ENCODE measurements around the gene HOXC11. TPM values are rescaled to one million over a fixed set of nuclear protein-coding genes. Genes with fewer than 3 reads are reported as not detected.
A peak's percentile ranks its signal among the peaks of the same experiment; 100 is the strongest.

The HOXC11 gene
- total and polyA plus RNA-seq, 2 experiments from 2014 or later: not detected

DNA sequence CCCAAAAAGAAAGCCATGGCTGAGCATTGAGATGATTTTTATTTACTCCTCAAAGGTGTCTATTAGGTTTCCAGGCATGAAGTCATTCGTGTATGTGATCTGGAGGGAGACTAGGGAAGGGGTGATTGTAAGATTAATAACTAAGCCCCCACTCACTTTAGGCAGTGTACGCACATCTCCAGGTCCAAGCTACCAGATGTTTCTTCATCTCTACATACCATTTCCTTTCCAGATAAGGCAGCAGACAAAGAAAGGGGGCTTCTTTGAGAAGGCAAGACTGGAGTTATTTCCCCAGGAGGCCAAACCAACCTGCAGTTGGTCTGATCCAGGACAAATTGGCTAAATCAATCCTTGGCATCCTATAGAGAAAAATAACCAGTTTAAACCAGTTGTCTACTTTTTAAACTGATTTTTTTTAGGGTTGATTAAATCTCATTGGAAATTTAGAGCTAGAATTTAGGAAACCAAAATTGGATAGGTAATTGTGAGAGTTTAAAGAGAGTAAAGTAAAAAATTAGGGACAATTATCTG is 30.4 kb upstream of the HOXC11 start:
- Histone ChIP-seq H3K4me1 (ENCODE audit: insufficient read depth) (peaks cover 28% of the 10 kb centered on the region; the same call in 1 of the 2 replicates), H3K4me2 (no peak overlapping the region)
- H3K4me3 Mint-ChIP-seq: no peak overlapping the region

DNA sequence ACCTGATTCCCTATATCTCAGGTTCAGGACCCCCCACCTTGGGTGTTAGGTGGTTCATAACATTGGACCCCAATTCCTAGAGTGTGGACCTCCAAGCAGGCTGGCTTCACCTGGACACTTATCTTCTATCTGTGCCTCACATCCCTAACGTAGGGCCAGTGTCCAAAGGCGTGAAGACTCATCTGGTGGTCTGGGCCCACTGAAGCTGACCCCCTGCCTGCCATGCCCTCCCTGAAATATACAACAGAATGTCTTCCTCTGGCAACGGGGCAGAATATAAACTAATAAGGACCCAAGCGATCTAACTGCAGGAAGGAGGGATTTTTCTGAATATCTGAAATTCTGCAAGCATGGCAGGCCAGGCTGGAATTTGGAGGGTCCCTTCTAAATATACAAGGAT is 28.7 kb upstream of the HOXC11 start:
- Histone ChIP-seq H3F3A (replicated peaks; ENCODE audit: low read depth) (peaks cover 28% of the 10 kb centered on the region), H3K4me2 (no peak overlapping the region), H3K9me2 (ENCODE audit: insufficient read depth) (no peaks in the 10 kb centered on the region), H3K4me1 (ENCODE audit: insufficient read depth) (peaks cover 23% of the 10 kb centered on the region; the same call in 1 of the 2 replicates), H4K20me1 (replicated peaks; ENCODE audit: insufficient read depth) (peaks cover 70% of the 10 kb centered on the region), H2AFZ (no peak overlapping the region), H3K4me3 (no peak overlapping the region), H3K36me3 (ENCODE audit: insufficient read depth) (no peaks in the 10 kb centered on the region), H3K27ac (ENCODE audit: low read depth) (no peak overlapping the region), H3K79me2 (replicated peaks; ENCODE audit: insufficient read depth) (no peaks in the 10 kb centered on the region), H3K27me3 (ENCODE audit: insufficient read depth) (peaks cover 100% of the 10 kb centered on the region)
- no peak for ATAC-seq
- Mint-ChIP-seq H3K4me3 (no peak overlapping the region), H3K36me3 (ENCODE audit: low read depth) (no peaks in the 10 kb centered on the region; the same call in 2 of the 3 replicates), H3K27ac (no peak overlapping the region), H3K4me1 (peaks cover 14% of the 10 kb centered on the region), H3K27me3 (ENCODE audit: insufficient read depth, low read depth, poor library complexity) (peaks cover 99% of the 10 kb centered on the region), H3K9me3 (no peaks in the 10 kb centered on the region; the same call in 2 of the 3 replicates)
- DNase-seq (ENCODE audit: low spot score): no peak
- TF ChIP-seq, protein P1, sequence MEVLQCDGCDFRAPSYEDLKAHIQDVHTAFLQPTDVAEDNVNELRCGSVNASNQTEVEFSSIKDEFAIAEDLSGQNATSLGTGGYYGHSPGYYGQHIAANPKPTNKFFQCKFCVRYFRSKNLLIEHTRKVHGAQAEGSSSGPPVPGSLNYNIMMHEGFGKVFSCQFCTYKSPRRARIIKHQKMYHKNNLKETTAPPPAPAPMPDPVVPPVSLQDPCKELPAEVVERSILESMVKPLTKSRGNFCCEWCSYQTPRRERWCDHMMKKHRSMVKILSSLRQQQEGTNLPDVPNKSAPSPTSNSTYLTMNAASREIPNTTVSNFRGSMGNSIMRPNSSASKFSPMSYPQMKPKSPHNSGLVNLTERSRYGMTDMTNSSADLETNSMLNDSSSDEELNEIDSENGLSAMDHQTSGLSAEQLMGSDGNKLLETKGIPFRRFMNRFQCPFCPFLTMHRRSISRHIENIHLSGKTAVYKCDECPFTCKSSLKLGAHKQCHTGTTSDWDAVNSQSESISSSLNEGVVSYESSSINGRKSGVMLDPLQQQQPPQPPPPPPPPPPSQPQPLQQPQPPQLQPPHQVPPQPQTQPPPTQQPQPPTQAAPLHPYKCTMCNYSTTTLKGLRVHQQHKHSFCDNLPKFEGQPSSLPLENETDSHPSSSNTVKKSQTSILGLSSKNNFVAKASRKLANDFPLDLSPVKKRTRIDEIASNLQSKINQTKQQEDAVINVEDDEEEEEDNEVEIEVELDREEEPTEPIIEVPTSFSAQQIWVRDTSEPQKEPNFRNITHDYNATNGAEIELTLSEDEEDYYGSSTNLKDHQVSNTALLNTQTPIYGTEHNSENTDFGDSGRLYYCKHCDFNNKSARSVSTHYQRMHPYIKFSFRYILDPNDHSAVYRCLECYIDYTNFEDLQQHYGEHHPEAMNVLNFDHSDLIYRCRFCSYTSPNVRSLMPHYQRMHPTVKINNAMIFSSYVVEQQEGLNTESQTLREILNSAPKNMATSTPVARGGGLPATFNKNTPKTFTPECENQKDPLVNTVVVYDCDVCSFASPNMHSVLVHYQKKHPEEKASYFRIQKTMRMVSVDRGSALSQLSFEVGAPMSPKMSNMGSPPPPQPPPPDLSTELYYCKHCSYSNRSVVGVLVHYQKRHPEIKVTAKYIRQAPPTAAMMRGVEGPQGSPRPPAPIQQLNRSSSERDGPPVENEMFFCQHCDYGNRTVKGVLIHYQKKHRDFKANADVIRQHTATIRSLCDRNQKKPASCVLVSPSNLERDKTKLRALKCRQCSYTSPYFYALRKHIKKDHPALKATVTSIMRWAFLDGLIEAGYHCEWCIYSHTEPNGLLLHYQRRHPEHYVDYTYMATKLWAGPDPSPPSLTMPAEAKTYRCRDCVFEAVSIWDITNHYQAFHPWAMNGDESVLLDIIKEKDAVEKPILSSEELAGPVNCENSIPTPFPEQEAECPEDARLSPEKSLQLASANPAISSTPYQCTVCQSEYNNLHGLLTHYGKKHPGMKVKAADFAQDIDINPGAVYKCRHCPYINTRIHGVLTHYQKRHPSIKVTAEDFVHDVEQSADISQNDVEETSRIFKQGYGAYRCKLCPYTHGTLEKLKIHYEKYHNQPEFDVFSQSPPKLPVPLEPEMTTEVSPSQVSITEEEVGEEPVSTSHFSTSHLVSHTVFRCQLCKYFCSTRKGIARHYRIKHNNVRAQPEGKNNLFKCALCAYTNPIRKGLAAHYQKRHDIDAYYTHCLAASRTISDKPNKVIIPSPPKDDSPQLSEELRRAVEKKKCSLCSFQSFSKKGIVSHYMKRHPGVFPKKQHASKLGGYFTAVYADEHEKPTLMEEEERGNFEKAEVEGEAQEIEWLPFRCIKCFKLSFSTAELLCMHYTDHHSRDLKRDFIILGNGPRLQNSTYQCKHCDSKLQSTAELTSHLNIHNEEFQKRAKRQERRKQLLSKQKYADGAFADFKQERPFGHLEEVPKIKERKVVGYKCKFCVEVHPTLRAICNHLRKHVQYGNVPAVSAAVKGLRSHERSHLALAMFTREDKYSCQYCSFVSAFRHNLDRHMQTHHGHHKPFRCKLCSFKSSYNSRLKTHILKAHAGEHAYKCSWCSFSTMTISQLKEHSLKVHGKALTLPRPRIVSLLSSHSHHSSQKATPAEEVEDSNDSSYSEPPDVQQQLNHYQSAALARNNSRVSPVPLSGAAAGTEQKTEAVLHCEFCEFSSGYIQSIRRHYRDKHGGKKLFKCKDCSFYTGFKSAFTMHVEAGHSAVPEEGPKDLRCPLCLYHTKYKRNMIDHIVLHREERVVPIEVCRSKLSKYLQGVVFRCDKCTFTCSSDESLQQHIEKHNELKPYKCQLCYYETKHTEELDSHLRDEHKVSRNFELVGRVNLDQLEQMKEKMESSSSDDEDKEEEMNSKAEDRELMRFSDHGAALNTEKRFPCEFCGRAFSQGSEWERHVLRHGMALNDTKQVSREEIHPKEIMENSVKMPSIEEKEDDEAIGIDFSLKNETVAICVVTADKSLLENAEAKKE (CRISPR knock-in tag; IDR thresholded peaks at IDR 0.05): no peak
- TF ChIP-seq ZNF331 (CRISPR knock-in tag; IDR thresholded peaks at IDR 0.05; ENCODE audit: low read depth) (no peak), STAT1 (IDR thresholded peaks at IDR 0.05; ENCODE audit: unreplicated experiment) (no peak), EZH2phosphoT487 (IDR thresholded peaks at IDR 0.05; ENCODE audit: unreplicated experiment) (no peak), ZNF114 (CRISPR knock-in tag; IDR thresholded peaks at IDR 0.05) (no peak), JUNB (IDR thresholded peaks at IDR 0.05; ENCODE audit: unreplicated experiment) (no peak)
- TF ChIP-seq, protein P2, sequence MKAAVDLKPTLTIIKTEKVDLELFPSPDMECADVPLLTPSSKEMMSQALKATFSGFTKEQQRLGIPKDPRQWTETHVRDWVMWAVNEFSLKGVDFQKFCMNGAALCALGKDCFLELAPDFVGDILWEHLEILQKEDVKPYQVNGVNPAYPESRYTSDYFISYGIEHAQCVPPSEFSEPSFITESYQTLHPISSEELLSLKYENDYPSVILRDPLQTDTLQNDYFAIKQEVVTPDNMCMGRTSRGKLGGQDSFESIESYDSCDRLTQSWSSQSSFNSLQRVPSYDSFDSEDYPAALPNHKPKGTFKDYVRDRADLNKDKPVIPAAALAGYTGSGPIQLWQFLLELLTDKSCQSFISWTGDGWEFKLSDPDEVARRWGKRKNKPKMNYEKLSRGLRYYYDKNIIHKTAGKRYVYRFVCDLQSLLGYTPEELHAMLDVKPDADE (IDR thresholded peaks at IDR 0.05): no peak

More for the DNA sequence above, 30.4 kb upstream of the HOXC11 start:
- Histone ChIP-seq H3F3A (replicated peaks; ENCODE audit: low read depth) (peaks cover 34% of the 10 kb centered on the region), H3K79me2 (replicated peaks; ENCODE audit: insufficient read depth) (no peaks in the 10 kb centered on the region), H3K9me2 (ENCODE audit: insufficient read depth) (no peaks in the 10 kb centered on the region), H4K20me1 (replicated peaks; ENCODE audit: insufficient read depth) (peaks cover 60% of the 10 kb centered on the region), H3K4me3 (no peak overlapping the region), H2AFZ (no peak overlapping the region), H3K27ac (ENCODE audit: low read depth) (no peak overlapping the region), H3K27me3 (ENCODE audit: insufficient read depth) (peaks cover 100% of the 10 kb centered on the region), H3K36me3 (ENCODE audit: insufficient read depth) (no peaks in the 10 kb centered on the region)
- peaks cover 97% of the 10 kb centered on the region for H3K27me3 Mint-ChIP-seq (ENCODE audit: insufficient read depth, low read depth, poor library complexity)
- TF ChIP-seq EZH2phosphoT487 (IDR thresholded peaks at IDR 0.05; ENCODE audit: unreplicated experiment): peak; percentile 22
- no peak for TF ChIP-seq NANOG (IDR thresholded peaks at IDR 0.05; ENCODE audit: borderline replicate concordance)
- TF ChIP-seq ZNF331 (CRISPR knock-in tag; IDR thresholded peaks at IDR 0.05; ENCODE audit: low read depth): no peak
- no peak for TF ChIP-seq STAT1 (IDR thresholded peaks at IDR 0.05; ENCODE audit: unreplicated experiment)
- peak; percentile 92 for TF ChIP-seq EZH2 (IDR thresholded peaks at IDR 0.05; ENCODE audit: low read depth, unreplicated experiment)
- TF ChIP-seq, protein P3, sequence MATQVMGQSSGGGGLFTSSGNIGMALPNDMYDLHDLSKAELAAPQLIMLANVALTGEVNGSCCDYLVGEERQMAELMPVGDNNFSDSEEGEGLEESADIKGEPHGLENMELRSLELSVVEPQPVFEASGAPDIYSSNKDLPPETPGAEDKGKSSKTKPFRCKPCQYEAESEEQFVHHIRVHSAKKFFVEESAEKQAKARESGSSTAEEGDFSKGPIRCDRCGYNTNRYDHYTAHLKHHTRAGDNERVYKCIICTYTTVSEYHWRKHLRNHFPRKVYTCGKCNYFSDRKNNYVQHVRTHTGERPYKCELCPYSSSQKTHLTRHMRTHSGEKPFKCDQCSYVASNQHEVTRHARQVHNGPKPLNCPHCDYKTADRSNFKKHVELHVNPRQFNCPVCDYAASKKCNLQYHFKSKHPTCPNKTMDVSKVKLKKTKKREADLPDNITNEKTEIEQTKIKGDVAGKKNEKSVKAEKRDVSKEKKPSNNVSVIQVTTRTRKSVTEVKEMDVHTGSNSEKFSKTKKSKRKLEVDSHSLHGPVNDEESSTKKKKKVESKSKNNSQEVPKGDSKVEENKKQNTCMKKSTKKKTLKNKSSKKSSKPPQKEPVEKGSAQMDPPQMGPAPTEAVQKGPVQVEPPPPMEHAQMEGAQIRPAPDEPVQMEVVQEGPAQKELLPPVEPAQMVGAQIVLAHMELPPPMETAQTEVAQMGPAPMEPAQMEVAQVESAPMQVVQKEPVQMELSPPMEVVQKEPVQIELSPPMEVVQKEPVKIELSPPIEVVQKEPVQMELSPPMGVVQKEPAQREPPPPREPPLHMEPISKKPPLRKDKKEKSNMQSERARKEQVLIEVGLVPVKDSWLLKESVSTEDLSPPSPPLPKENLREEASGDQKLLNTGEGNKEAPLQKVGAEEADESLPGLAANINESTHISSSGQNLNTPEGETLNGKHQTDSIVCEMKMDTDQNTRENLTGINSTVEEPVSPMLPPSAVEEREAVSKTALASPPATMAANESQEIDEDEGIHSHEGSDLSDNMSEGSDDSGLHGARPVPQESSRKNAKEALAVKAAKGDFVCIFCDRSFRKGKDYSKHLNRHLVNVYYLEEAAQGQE (IDR thresholded peaks at IDR 0.05; ENCODE audit: unreplicated experiment): no peak
- H3K4me1 Mint-ChIP-seq: peaks cover 15% of the 10 kb centered on the region
- no peak overlapping the region for H3K27ac Mint-ChIP-seq
- DNase-seq (ENCODE audit: low spot score) (no peak), ATAC-seq (no peak)
- H3K9me3 Mint-ChIP-seq: no peaks in the 10 kb centered on the region; the same call in 2 of the 3 replicates
- no peaks in the 10 kb centered on the region; the same call in 2 of the 3 replicates for H3K36me3 Mint-ChIP-seq (ENCODE audit: low read depth)

Measured in GM23338 (cell line).